HEK293T (cell line): ENCODE measurements around the gene ZSCAN25.

Experiments used
- ARNT ChIP-seq: fragments of 450-650 bp; IDR thresholded peaks from 2 replicates; pipeline ENCODE4 v1.6.1; 2017; ENCODE audit warnings: mild to moderate bottlenecking
- BHLHE40 ChIP-seq: fragments of 450-650 bp; IDR thresholded peaks from 2 replicates; pipeline ENCODE4 v1.6.1; 2016; ENCODE audit warnings: mild to moderate bottlenecking, moderate library complexity, borderline replicate concordance
- FOXA1 ChIP-seq: fragments of 450-650 bp; IDR thresholded peaks from 2 replicates; pipeline ENCODE4 v1.6.1; 2016; ENCODE audit warnings: mild to moderate bottlenecking
- FOXK2 ChIP-seq: fragments of 450-650 bp; IDR thresholded peaks from 2 replicates; pipeline ENCODE4 v1.6.1; 2016; ENCODE audit warnings: mild to moderate bottlenecking
- FOXM1 ChIP-seq: fragments of 450-650 bp; IDR thresholded peaks from 2 replicates; pipeline ENCODE4 v1.6.1; 2017; ENCODE audit warnings: mild to moderate bottlenecking, borderline replicate concordance
- LEF1 ChIP-seq: fragments of 450-650 bp; IDR thresholded peaks from 2 replicates; pipeline ENCODE4 v1.6.1; 2017; ENCODE audit warnings: mild to moderate bottlenecking, borderline replicate concordance
- SP1 ChIP-seq: fragments of 450-650 bp; IDR thresholded peaks from 2 replicates; pipeline ENCODE4 v1.6.1; 2017
- ZNF384 ChIP-seq: fragments of 450-650 bp; IDR thresholded peaks from 2 replicates; pipeline ENCODE4 v1.6.1; 2016
- TF ChIP-seq, protein P1 (sequence below): fragments of 450-650 bp; IDR thresholded peaks from 2 replicates; pipeline ENCODE4 v1.6.1; 2016

DNA sequence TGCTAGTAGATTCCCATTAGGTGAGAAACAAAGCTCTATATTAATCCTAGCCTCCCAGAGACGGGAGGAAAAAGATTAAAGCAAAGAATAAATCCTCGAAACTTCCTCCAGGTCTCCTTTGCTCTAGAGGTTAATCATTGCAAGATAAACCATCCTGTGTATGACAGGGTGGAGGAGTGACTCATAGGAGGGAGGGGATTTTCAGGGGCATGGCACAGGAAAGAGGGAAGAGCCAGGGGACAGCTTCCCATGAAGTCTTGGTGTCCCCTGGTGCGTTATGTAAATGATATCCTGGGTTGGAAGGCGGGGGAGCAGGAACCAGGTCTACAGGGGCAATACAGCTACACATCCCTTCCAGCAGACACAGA is 62.3 kb downstream of the ZSCAN25 start:
- TF ChIP-seq ZNF384 (no peak), SP1 (no peak), FOXK2 (no peak), LEF1 (no peak), BHLHE40 (no peak), FOXM1 (no peak), ARNT (no peak), FOXA1 (no peak)
- TF ChIP-seq, protein P1, sequence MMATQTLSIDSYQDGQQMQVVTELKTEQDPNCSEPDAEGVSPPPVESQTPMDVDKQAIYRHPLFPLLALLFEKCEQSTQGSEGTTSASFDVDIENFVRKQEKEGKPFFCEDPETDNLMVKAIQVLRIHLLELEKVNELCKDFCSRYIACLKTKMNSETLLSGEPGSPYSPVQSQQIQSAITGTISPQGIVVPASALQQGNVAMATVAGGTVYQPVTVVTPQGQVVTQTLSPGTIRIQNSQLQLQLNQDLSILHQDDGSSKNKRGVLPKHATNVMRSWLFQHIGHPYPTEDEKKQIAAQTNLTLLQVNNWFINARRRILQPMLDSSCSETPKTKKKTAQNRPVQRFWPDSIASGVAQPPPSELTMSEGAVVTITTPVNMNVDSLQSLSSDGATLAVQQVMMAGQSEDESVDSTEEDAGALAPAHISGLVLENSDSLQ: no peak
